ENCODE results near the gene PLPPR1. TPM values are rescaled to one million over a fixed set of nuclear protein-coding genes. Genes with fewer than 3 reads are reported as not detected.

The PLPPR1 gene
- total RNA-seq, 4 donors from 2014 or later: 0.26 to 3.8 (median 0.57) TPM; not detected in 1

DNA sequence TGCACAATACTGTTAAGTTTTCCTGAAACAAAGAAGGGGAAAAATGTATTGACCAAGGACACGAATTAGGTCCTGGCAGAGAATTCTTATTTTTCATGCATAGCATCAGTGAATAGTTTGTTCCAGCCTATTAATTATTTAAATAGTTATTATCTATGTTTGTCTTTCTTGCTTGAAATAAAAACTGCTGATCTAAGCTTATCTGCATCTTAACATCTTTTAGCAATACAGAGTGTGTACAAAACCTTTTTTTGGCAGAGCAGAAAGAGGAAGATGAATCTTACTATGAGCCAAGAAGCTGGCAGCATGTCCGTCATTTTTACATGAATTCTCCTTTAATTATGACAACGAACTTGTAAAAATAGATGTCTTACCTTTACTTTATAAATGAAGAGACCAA, 23.3 kb upstream of the PLPPR1 start:
- WGBS: 56% methylated on average over 3 of the region's 3 CpGs
- H3K9me3 ChIP-seq: no peaks in the 10 kb centered on the region
- no peak for DNase-seq (ENCODE audit: low spot score in 2 of 2)

DNA sequence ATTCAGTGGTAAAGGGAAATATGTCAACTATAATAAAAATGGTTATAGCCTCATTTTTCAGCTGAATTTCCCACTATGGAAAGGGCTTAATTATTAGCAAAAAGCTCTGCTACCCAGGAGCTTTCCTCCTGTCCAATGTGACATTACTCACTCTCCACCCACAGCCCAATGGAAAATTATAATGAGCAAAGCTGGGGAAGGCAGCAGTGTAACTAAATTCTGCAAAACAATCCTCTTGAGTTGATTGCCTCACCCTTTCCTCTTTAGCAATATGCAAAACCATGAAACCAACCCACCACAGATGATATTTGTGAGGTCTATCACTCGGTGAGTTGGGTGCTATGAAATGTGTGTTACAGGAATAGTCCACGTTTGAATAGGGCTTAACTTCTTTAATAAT, 14.0 kb upstream of the PLPPR1 start:
- Histone ChIP-seq H3K4me1 (no peaks in the 10 kb centered on the region), H3K27me3 (no peaks in the 10 kb centered on the region), H3K36me3 (no peaks in the 10 kb centered on the region), H3K27ac (no peak overlapping the region), H3K4me3 (no peak overlapping the region), H3K9me3 (no peaks in the 10 kb centered on the region)
- 80% methylated on average over 2 of the region's 2 CpGs for WGBS
- TF ChIP-seq POLR2A (IDR thresholded peaks at IDR 0.05) (no peak), EP300 (IDR thresholded peaks at IDR 0.05) (no peak), POLR2AphosphoS5 (IDR thresholded peaks at IDR 0.05) (no peak)
- TF ChIP-seq, protein P1, sequence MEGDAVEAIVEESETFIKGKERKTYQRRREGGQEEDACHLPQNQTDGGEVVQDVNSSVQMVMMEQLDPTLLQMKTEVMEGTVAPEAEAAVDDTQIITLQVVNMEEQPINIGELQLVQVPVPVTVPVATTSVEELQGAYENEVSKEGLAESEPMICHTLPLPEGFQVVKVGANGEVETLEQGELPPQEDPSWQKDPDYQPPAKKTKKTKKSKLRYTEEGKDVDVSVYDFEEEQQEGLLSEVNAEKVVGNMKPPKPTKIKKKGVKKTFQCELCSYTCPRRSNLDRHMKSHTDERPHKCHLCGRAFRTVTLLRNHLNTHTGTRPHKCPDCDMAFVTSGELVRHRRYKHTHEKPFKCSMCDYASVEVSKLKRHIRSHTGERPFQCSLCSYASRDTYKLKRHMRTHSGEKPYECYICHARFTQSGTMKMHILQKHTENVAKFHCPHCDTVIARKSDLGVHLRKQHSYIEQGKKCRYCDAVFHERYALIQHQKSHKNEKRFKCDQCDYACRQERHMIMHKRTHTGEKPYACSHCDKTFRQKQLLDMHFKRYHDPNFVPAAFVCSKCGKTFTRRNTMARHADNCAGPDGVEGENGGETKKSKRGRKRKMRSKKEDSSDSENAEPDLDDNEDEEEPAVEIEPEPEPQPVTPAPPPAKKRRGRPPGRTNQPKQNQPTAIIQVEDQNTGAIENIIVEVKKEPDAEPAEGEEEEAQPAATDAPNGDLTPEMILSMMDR (IDR thresholded peaks at IDR 0.05): no peak
- no peak for DNase-seq (ENCODE audit: low spot score in 2 of 2)

More for the DNA sequence above, 23.3 kb upstream of the PLPPR1 start:
- no peaks in the 10 kb centered on the region for H3K4me1 ChIP-seq
- TF ChIP-seq, protein P1 (IDR thresholded peaks at IDR 0.05): no peak
- TF ChIP-seq POLR2A (IDR thresholded peaks at IDR 0.05) (no peak), EP300 (IDR thresholded peaks at IDR 0.05) (no peak), POLR2AphosphoS5 (IDR thresholded peaks at IDR 0.05) (no peak)
- H3K4me3 ChIP-seq: no peak overlapping the region
- no peak overlapping the region for H3K27ac ChIP-seq
- H3K27me3 ChIP-seq: no peaks in the 10 kb centered on the region
- H3K36me3 ChIP-seq: no peaks in the 10 kb centered on the region

DNA sequence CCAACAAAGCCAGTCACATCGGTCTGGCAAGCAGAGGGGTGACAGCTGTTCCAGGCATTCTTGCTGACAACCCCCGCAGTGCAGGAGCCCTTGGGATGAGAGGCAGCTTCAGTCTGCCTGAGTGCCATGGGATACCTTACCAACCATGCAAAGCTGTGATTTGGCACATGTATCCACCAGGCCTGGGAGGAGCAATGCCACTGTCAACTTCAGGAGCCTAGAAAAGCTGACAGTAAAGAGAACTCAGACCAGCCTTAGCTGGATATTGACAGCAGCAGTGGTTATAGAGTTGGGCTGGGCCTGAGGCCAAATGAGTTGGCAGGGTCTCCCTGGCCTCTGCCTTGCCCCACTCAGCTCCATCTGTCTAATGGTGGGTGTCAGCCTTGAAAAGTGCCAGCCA, 10.1 kb upstream of the PLPPR1 start:
- Histone ChIP-seq H3K27ac (no peak overlapping the region), H3K36me3 (no peaks in the 10 kb centered on the region), H3K27me3 (no peaks in the 10 kb centered on the region), H3K9me3 (no peaks in the 10 kb centered on the region), H3K4me1 (no peaks in the 10 kb centered on the region), H3K4me3 (no peak overlapping the region)
- no peak for TF ChIP-seq POLR2AphosphoS5 (IDR thresholded peaks at IDR 0.05)
- TF ChIP-seq, protein P1 (IDR thresholded peaks at IDR 0.05): no peak
- TF ChIP-seq EP300 (IDR thresholded peaks at IDR 0.05): no peak
- no peak for TF ChIP-seq POLR2A (IDR thresholded peaks at IDR 0.05)
- DNase-seq (ENCODE audit: low spot score in 2 of 2): no peak
- WGBS: 75% methylated on average over 2 of the region's 2 CpGs

DNA sequence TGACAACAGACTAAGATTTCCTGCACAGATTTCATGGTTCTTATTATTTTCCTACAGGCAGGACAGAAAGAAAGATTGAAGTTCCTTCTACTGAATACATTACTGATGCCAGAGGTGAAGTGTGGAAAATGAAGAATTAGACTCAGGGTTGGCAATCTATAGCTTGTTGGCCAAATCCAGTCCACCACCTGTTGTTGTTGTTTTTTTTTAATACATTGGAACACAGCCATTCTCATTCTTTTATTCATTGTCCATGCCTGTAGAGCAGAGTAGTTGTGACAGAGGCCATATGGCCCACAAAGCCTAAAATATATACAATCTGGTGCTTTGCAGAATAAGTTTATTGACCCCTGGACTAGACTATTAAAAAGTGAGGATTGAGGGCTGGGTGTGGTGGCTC, 5.8 kb upstream of the PLPPR1 start:
- no peak for TF ChIP-seq EP300 (IDR thresholded peaks at IDR 0.05)
- no peak for TF ChIP-seq POLR2AphosphoS5 (IDR thresholded peaks at IDR 0.05)
- TF ChIP-seq, protein P1 (IDR thresholded peaks at IDR 0.05): no peak
- H3K4me3 ChIP-seq: no peak overlapping the region
- no peaks in the 10 kb centered on the region for H3K4me1 ChIP-seq
- H3K27me3 ChIP-seq: no peaks in the 10 kb centered on the region
- H3K27ac ChIP-seq: no peak overlapping the region
- no peak for DNase-seq (ENCODE audit: low spot score in 2 of 2)
- H3K9me3 ChIP-seq: no peaks in the 10 kb centered on the region
- H3K36me3 ChIP-seq: no peaks in the 10 kb centered on the region

DNA sequence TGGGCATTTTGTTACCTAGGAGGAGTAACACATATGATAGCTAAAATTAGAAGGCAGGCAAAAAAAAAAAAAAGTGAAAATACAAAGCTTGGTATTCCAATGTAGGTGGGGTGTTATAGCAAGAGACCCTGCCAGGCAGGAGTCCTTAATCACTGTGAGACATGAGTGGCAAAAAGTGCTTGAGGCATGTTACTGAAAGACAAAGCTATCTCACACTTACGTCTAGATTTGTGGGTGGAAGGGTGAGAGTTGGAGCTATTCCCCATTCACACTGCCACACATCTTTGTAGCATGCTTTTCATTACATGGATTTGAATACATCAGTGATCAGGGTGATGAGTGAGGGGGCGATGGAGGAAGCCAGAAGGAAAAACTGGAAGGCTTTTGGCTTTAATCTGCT, 2.6 kb upstream of the PLPPR1 start:
- Histone ChIP-seq H3K4me3 (no peak overlapping the region), H3K36me3 (no peaks in the 10 kb centered on the region), H3K4me1 (peaks cover 17% of the 10 kb centered on the region), H3K27ac (no peak overlapping the region), H3K9me3 (no peaks in the 10 kb centered on the region), H3K27me3 (peaks cover 27% of the 10 kb centered on the region)
- no peak for DNase-seq (ENCODE audit: low spot score in 2 of 2)
- 21% methylated on average over 2 of the region's 2 CpGs for WGBS
- TF ChIP-seq, protein P1 (IDR thresholded peaks at IDR 0.05): no peak
- TF ChIP-seq POLR2A (IDR thresholded peaks at IDR 0.05) (no peak), EP300 (IDR thresholded peaks at IDR 0.05) (no peak), POLR2AphosphoS5 (IDR thresholded peaks at IDR 0.05) (no peak)
